Heart left ventricle (tissue), 13 donors: ENCODE measurements around the gene XDH.

Experiments used
- CTCF ChIP-seq, 12 donors: fragments of 200-600 bp; sonication (generic) in 4 of 12; IDR thresholded peaks; one replicate each; pipeline versions ENCODE4 v1.5.0 to v1.8.0; 2018 to 2022; ENCODE audit warnings: antibody characterized with exemption in 12 of 12, mild to moderate bottlenecking in 5 of 12
- POLR2A ChIP-seq, 2 donors: fragments of 450-650 bp; IDR thresholded peaks; one replicate each; pipeline ENCODE4 v1.6.1; 2017; ENCODE audit warnings: antibody characterized with exemption in 2 of 2, mild to moderate bottlenecking in 2 of 2, moderate library complexity in 2 of 2
- donor health status: ischemic (EF 13 %, LVEDD 7.1; RV severe dilation, severe dysfunction).
- donor health status: DM: no; HTN: yes; CAD: no.
- donor health status: DM: no; HTN: no; CAD: no.
- donor health status: ischemic (EF 25% LVEDD 6.9; RV normal size, moderate dysfunction).
- donor health status: ischemic (EF 25% LVEDD 5.7; RV mildly dilated, moderate dysfunction).
- donor health status: ischemic (EF 35%, LVEDD 5.7; RV mildly dilated, moderate dysfunction).
- donor health status: nonischemic (EF 11% LVEDD 7.7; RV severe dilation, severe dysfunction).
- donor health status: DM: yes; HTN: yes; CAD: no.
- donor health status: PGD.
- donor health status: ischemic (EF 29% LVEDD 5.4; RV normal size, mild dysfunction).
- donor health status: nonischemic (EF 23%, LVEDD 6.1; RV moderate dilation, normal function).

- TF ChIP-seq CTCF (IDR thresholded peaks at IDR 0.05), result no peak
- TF ChIP-seq POLR2A (IDR thresholded peaks at IDR 0.05), result no peak
Measured at GRCh38 chr2:31337197-31337596, 77.3 kb downstream of the XDH start.
